Astrocyte of the spinal cord (primary cell): ENCODE results near the gene NFAM1.

Experiments
- DNase-seq: peaks from one replicate; pipeline ENCODE4 v3.0.0; 2011; ENCODE audit warnings: low read depth, low spot score
- H3K4me3 ChIP-seq: 2 replicates; pipeline ENCODE4 v1.5.1; 2011; ENCODE audit warnings: low read depth, mild to moderate bottlenecking, low read length, moderate library complexity
- CTCF ChIP-seq: IDR thresholded peaks from 2 replicates; pipeline ENCODE4 v1.5.1; 2012; ENCODE audit warnings: low read depth, mild to moderate bottlenecking, low read length, inconsistent platforms
- in situ Hi-C: cut with HindIII; loops from 2 replicates; pipeline ENCODE4 v1.10.0; 2017; ENCODE audit warnings: low sequenced_read_pairs

Gene NFAM1

GRCh38 chr22:42434748-42435425 is 2.7 kb upstream of the NFAM1 start:
- TF ChIP-seq CTCF, result no peak
- DNase-seq, result no peak
- in situ Hi-C loops, result no loop called here
- H3K4me3 ChIP-seq, result no peak overlapping the region

- H3K4me3 ChIP-seq, result no peak overlapping the region
- in situ Hi-C loops, result no loop called here
- no peak for TF ChIP-seq CTCF
- no peak for DNase-seq
Measured at GRCh38 chr22:42433754-42434682, 1.8 kb upstream of the NFAM1 start.

GRCh38 chr22:42432818-42433217 is 615 bp upstream of the NFAM1 start:
- no peak for TF ChIP-seq CTCF
- no peak overlapping the region for H3K4me3 ChIP-seq
- DNase-seq, result no peak
- in situ Hi-C loops, result no loop called here

GRCh38 chr22:42431401-42432019 is 693 bp downstream of the NFAM1 start:
- no peak for DNase-seq
- in situ Hi-C loops, result no loop called here
- no peak overlapping the region for H3K4me3 ChIP-seq
- no peak for TF ChIP-seq CTCF

- no peak overlapping the region for H3K4me3 ChIP-seq
- no peak for DNase-seq
- in situ Hi-C loops, result no loop called here
- TF ChIP-seq CTCF, result no peak
Measured at GRCh38 chr22:42430528-42431125, 1.6 kb downstream of the NFAM1 start.

- in situ Hi-C loops, result no loop called here
- no peak overlapping the region for H3K4me3 ChIP-seq
- no peak for DNase-seq
- no peak for TF ChIP-seq CTCF
Measured at GRCh38 chr22:42428760-42429159, 3.4 kb downstream of the NFAM1 start.
